ENCODE data around the gene TSPYL4.

GRCh38 chr6:116251568-116252384 lies 2.1 kb downstream of the TSPYL4 start:
- TF ChIP-seq CTCF (IDR thresholded peaks at IDR 0.05) (no peak), TEAD4 (CRISPR knock-in tag; IDR thresholded peaks at IDR 0.05) (no peak), SMAD3 (CRISPR knock-in tag; IDR thresholded peaks at IDR 0.05; ENCODE audit: borderline replicate concordance) (no peak), GABPB1 (CRISPR knock-in tag; IDR thresholded peaks at IDR 0.05) (no peak), PRRX2 (CRISPR knock-in tag; IDR thresholded peaks at IDR 0.05) (no peak), ZNF263 (CRISPR knock-in tag; IDR thresholded peaks at IDR 0.05; ENCODE audit: low read depth) (no peak), ZNF416 (CRISPR knock-in tag; IDR thresholded peaks at IDR 0.05) (no peak)
- TF ChIP-seq, protein P1, sequence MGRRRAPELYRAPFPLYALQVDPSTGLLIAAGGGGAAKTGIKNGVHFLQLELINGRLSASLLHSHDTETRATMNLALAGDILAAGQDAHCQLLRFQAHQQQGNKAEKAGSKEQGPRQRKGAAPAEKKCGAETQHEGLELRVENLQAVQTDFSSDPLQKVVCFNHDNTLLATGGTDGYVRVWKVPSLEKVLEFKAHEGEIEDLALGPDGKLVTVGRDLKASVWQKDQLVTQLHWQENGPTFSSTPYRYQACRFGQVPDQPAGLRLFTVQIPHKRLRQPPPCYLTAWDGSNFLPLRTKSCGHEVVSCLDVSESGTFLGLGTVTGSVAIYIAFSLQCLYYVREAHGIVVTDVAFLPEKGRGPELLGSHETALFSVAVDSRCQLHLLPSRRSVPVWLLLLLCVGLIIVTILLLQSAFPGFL (CRISPR knock-in tag; IDR thresholded peaks at IDR 0.05; ENCODE audit: borderline replicate concordance), result no peak
